Skin of body (tissue), 2 donors: ENCODE measurements around the gene ACOT13. TPM values are rescaled to one million over a fixed set of nuclear protein-coding genes. Genes with fewer than 3 reads are reported as not detected.
"Not testable (repeated sequence)": the region's sequence is repeated elsewhere in the genome, so short reads cannot be mapped to it uniquely, and the experiment has no call there.

ENCODE experiments used
- DNase-seq: peaks from one replicate; lab custom pipeline; 2025; lab: John Stamatoyannopoulos, UW
- total RNA-seq: library from RNA; depleted of rRNA; stranded (reverse); fragments of >200 nt; gene quantifications from one replicate; pipeline ENCODE4 v1.2.3, GENCODE V29; 2014

The ACOT13 gene
- total RNA-seq, 1 donor from 2014 or later: 4.3 TPM

- DNase-seq: no peak
Measured at GRCh38 chr6:24721461-24722215, 54.8 kb downstream of the ACOT13 start.

- no peak for DNase-seq
Measured at GRCh38 chr6:24723270-24723669, 56.4 kb downstream of the ACOT13 start.

GRCh38 chr6:24730653-24731052 lies 63.8 kb downstream of the ACOT13 start:
- DNase-seq: not testable (repeated sequence)

- not testable (repeated sequence) for DNase-seq
Measured at GRCh38 chr6:24731456-24732134, 64.7 kb downstream of the ACOT13 start.

- no peak for DNase-seq
Measured at GRCh38 chr6:24734166-24734565, 67.3 kb downstream of the ACOT13 start.

- not testable (repeated sequence) for DNase-seq
Measured at GRCh38 chr6:24734710-24735109, 67.8 kb downstream of the ACOT13 start.

GRCh38 chr6:24738741-24739140 lies 71.9 kb downstream of the ACOT13 start:
- no peak for DNase-seq

- no peak for DNase-seq
Measured at GRCh38 chr6:24740861-24741260, 74.0 kb downstream of the ACOT13 start.

- no peak for DNase-seq
Measured at GRCh38 chr6:24742216-24742738, 75.4 kb downstream of the ACOT13 start.

GRCh38 chr6:24743265-24743943 lies 76.5 kb downstream of the ACOT13 start:
- no peak for DNase-seq

GRCh38 chr6:24743944-24744335 lies 77.1 kb downstream of the ACOT13 start:
- no peak for DNase-seq

- no peak for DNase-seq
Measured at GRCh38 chr6:24744911-24745310, 78.0 kb downstream of the ACOT13 start.

- DNase-seq: no peak
Measured at GRCh38 chr6:24749297-24749696, 82.4 kb downstream of the ACOT13 start.

- DNase-seq: not testable (repeated sequence)
Measured at GRCh38 chr6:24750878-24751277, 84.0 kb downstream of the ACOT13 start.

- DNase-seq: no peak
Measured at GRCh38 chr6:24752503-24752902, 85.6 kb downstream of the ACOT13 start.

GRCh38 chr6:24752917-24753492 lies 86.1 kb downstream of the ACOT13 start:
- no peak for DNase-seq

GRCh38 chr6:24753545-24753944 lies 86.7 kb downstream of the ACOT13 start:
- DNase-seq: no peak

- DNase-seq: not testable (repeated sequence)
Measured at GRCh38 chr6:24754378-24754777, 87.5 kb downstream of the ACOT13 start.
